Activated CD4-positive, CD25-positive, alpha-beta regulatory T cell treated with anti-CD3 and anti-CD28 coated beads, Interleukin-2, amount 50 U/mL, for 72 hours (primary cell): ENCODE data around the gene MAPKAPK2.

ENCODE experiments used
- DNase-seq: peaks from one replicate; pipeline ENCODE4 v3.0.0; 2021

MAPKAPK2 gene

DNA sequence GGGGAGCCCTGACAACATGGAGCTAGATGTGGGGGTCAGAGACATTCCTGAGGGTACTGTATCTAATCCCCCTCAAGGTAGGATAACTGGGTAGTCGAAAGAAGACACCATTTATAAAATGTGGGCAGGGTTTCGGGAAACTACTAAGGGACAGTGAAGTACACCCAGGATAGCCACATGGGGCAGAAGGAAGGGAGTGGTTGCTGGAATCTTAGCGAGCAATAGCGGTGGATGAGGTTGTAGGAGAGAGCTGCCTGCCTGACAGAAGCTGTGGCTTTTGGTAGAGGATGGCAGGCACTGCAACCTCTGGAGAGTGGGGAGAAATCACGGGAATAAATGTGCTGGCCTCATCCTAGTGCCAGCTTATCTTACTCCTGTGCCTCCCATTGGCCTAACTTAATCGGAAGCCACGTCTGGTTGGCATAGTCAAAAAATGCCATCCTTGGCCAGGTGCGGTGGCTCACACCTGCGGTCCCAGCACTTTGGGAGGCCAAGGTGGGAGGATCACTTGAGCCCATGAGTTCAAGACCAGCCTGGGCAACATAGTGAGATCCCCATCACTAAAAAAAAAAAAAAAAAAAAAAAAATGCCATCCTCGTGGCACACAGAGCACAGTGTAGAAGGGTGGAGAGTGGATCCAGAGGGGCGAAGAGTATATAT lies 23.4 kb upstream of the MAPKAPK2 start:
- DNase-seq: no peak

DNA sequence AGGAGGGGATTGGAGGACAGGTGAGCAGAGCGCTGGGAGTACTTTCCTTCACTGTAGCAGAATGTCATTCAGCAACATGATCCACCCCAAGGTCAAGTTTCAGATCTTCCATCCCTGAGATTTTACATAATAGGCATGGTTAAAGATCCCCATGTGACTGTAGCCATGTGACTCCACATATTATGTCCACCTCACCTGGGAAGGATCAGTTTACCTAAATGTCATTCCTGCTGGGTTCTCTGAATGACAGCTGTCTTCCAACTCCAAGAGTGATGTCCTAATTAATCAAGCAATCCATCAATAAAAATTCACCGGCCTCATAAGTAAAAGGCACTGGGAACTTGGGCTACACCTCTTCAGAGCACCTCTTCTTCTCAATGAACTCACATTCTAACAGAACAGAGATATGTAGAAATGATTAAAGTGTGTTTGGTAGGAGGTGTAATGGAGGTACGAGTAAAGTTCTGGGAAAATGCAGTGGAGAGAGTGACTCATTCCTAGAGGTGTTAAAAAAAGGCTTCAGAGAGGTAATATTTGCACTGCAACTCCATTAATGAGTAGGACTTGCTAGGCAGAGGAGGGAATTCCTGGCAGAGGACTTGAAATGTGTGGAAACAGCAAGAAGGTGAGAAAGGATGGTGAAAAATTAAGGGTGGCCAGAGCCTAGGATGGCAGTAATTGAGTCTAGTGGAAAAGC lies 22.2 kb upstream of the MAPKAPK2 start:
- no peak for DNase-seq

DNA sequence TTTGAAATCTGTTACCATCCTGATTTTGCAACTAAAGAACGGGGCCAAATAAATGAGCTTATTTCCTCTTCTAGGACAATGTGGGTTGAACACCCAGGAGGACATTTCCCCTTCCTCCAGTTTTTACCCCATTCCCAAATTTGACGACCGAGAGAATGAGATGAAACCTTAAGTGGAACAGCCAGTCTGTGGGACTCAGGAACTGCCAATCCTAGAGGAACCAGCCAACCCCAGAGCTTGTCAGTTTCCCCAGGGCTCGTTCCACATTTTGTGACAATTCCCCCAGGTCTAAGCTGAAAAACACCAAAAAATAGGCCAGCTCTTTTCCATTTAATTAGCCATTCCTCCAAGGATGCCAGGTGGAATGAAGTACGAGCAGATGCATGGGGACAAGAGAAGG lies 21.3 kb upstream of the MAPKAPK2 start:
- DNase-seq: no peak

DNA sequence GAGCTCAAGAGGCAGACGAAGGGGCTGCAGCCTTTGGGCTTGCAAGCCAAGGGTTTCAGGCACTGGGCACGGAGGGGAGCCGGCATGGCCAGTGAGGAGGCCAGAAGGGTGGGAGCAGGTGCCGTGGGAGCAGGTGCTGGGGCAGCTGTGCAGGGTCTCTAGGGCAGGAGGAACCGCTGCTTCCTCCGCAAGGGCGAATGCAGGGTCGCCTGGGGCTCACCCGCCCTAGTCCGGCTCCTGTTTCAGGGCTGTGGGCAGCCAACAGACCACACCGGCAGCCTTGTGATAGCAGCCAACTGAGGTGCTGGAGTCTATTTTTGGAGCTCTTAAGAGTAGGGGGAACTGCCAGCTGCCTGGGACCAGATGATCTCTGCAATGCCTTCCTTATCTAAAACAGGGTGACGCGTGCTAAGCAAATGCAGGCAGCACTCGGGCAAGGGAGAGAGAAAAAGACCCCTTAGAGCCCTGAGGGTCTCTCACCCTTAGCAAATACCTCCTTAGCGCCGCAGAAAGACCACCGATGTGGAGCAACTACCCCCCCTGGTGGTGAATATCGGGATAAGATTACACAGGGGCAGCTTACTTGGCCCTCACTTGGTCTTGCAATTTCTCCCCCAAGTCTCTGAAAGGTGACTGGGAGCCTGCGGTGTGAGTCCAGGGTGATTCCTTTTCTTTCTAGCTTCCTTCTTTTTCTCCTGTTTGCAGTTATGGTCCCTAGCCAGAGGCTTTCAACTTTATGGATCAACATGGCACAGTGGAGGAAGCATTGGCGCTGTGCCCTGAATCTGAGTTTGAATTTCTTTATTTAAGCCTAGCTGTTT lies 20.7 kb upstream of the MAPKAPK2 start:
- DNase-seq: peak; percentile 68

DNA sequence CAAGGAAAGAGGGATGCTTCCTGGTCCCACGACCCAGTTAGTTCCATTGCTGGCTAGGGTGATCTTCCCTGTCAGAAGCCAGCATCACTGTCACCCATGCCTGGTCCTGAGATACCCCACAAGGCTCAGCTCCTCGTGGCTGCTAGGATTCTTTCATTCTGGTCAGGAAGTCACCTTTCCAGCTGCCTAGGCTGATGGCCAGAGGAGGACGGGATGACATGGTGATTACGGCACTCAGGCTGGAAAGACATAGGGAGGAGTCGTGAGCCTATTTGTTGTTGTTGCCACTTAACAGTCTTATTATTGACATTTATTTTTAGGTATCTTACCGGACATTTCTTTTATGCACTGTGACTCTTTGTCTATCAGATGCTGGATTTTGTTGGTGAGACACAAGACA lies 20.0 kb upstream of the MAPKAPK2 start:
- DNase-seq: no peak

DNA sequence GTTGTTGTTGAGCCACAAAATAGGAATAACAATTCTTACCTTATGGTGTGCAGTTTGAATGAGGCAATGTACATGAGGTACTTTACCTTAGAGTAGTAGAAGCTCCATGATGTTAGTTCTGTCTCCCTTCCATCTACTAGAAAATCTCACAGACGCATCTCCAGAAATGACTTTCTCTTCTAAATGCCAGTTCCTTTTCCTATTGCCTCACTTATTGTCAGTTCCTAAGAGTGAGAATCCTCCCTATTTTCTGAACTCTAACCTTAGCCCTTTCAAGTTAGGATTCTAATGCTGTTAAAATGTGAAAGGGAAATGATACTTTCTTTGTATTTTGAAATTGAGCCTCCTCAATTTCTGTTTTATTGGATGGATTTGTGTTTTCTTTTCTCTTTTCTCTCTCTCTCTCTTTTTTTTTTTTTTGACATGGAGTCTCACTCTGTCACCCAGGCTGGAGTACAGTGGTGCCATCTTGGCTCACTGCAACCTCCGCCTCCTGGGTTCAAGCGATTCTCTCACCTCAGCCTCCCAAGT lies 18.6 kb upstream of the MAPKAPK2 start:
- no peak for DNase-seq

DNA sequence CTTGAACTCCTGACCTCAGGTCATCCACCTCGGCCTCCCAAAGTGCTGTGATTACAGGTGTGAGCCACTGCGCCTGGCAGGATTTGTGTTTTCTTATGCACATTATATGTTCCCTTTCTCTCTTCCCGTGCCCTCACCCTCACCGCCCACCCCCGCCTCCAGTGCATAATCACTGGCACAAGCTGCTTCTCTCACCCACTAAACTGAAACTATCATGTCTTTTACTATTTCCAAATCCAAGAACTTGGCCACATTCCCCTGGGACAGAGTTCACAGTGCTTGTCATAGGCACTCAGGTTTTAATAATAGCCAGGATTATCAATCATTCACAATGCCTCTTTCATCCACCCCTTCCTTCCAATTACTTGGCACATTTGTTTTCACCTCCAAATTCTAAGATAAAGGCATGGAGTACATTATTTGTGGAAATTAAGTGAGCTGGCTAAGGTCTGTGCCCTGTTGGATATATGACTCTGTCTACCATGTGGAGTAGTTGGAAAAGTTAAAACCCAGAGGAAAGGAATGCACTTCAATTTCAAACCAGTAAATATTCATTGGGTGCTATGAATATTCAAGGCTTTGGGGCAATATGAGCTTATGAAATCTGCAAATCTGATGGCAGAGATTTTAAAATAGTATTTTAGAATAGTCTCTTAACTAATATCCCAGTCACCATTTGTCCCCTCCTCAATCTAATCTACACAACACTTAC lies 17.6 kb upstream of the MAPKAPK2 start:
- DNase-seq: no peak

DNA sequence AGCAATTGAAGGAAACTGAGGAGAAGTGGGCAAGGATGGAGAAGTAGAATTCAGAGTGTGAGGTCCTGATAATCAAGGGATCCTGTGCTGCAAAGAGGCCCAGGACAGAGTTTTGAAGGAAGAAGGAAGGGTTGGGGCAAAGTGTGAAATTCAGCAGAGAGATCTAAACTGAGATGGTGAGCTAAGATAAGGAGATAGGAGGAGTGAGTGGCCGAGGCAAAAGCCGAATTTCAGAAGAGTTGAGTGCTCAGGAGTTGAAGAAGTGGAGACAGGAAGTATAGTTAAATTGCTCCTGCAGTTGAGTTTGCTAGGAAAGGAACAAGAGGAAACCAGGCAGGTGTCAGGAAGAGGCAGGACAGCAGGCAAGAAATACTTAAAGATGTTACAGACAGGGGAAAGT lies 16.4 kb upstream of the MAPKAPK2 start:
- no peak for DNase-seq

DNA sequence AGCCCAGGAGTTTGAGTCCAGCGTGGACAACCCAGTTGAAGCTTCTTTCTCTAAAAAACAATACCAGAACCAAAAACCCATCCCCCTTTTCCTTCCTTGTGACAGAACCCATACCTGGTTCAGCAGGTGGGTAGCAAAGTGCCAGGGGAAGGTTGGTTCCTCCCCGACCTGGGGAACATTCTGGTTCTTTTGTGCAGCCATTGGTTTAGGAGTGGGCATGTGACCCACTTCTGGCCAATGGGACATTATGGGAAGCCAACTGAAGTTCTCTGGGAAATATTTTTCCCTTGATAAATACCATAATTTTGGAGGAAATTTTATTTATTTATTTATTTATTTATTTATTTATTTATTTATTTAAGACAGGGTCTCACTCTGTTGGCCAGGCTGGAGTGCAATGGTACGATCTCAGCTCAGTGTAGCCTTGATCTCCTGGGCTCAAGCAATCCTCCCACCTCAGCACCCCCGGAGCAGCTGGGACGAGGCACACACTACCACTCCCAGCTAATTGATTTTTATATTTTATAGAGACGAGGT lies 15.8 kb upstream of the MAPKAPK2 start:
- no peak for DNase-seq

DNA sequence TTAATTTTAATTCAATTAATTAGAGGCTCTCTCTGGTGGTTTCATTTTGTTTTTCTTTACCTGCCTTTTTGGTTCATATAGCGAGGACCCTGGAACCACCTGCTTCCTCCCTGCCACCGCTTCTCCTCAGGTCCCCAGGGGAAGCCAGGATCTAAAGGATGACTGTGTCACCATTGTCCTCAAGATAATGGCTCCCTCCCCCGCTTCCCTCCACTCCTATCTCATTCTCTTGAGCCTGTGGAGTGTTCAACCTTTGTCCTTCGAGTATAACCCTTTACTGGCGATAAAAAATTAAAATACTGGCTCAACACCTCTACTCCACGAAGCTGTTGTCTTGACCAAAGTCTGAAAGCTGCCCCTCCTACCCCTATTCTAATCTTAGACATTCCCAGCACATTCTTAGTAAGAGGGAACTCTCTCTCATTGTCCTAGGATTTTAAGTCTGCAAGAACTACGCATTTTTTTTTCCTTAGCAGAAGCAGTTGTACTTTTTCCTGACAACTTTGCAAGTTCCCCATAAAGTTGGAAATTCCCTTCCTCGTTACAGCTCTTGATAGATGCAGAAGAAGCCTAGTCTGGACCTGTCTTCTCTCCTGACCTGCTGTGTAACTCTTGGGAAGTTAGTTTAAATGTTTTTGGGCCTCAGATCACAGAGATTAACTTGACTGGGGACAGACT lies 12.6 kb upstream of the MAPKAPK2 start:
- DNase-seq: no peak

DNA sequence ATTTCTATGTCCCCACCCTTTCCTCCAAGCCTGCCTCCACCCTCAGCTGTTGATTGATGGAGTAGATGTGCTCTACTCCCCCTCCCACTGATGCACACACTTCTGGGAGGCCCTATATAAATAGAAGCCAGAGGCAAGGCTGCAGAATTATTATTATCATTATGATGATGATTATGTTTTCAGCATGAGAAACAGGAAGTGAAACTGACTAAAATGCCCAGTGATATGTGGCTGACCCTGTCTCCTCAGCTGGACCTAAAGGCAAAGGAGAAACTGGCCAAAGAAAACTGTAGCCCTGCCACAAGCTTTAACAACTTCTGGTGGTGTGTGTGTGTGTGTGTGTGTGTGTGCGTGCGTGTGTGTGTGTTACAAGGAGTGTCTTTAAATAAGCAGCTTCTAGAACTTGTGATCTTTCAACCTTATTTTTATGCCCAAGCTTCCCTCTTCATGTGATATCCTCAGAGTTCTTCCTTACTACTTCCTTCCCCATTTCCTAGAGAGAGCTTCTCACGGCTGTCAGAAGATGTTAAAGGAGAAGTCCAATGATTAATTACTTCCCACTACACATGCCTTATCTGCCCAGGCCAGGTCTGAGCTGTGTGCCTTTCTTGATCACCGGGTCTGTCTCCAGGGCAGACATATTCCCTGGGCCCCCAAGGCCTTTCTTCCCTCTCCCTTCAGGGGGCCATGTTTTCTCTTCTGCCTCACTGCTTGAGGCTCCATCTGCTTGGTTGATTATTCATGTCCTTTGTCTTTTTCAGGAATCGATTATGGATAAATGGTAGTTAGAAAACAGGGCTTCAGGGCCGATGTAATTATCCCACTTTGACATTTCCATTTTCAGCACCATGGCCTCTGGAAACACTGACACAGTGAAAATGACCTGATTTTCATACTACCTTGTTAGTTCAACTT lies 11.6 kb upstream of the MAPKAPK2 start:
- DNase-seq: no peak

DNA sequence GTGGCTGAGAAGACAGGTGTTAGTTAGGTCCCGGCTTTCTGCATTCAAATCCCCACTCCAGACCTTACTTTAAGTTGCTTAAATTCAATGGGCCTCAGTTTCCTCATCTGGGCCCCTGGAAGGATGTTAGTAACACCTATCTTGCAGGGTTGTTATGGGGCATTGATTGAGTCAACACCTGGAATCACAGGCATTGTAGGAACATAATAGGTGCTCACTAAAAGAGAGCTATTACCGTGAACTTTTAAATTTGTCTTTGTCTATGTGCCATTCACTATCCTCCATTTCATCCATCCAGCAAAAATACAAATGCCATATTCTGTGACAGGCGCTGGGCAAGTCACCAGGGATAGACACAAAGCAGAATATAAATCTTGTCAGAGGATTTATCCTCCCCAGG lies 10.5 kb upstream of the MAPKAPK2 start:
- DNase-seq: no peak

DNA sequence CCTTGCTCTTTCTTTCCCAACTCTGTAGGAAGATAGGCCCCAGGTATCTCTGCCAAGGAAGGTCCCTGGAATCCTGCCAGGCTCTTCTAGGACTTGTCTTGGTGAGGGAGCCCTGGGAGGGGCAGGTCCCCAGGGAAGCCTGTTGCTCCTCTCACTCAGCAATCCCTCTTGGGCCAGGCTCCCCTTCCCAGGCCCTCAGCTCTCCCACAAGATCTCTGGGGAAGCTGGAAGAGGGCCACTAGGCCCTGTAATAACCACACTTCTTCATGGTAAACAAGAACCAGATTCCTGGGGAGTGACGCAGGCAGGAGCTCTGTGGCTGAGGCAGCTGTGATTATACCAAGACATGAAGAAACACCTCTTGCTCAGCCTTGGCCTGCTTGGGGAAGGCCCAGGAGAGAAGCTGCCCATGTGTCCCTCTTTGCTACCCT lies 9.9 kb upstream of the MAPKAPK2 start:
- no peak for DNase-seq

DNA sequence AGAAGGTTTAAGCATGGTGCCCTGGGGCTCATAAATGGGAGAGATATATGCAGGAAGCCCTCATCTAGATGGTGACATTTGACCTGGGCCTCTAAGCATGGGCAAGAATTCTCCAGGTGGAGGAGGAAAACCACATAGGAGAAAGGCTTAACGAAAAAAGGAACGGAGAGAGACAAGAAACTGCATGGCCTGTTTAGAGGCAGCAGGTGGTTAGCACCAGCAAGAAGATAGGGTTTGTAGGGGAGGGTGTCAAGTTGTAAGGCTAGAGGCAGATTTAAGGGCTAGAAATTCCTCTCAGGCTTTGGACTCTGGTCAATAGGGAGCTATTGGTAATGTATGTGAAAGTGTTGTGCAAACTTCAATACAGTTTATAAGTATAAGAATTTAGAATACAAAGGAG lies 8.2 kb upstream of the MAPKAPK2 start:
- no peak for DNase-seq

DNA sequence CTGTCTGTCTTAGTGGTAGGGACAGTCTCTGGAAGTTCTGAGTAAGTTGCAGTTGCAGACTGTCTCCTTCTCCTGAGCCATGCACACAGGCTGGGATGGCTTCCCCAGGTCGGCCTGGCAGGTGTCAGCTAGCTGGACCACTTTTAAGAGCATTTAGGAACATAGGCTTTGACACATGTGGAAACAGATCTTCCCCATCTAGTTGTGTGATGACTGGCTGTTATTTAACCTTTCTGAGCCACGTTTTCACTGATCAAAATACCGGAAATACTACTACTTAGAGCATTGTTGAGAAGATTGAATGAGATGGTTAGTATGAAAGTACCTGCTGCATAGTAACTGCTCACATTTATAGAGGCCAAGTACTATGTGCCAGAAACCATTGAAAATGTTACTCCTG lies 6.2 kb upstream of the MAPKAPK2 start:
- DNase-seq: no peak

DNA sequence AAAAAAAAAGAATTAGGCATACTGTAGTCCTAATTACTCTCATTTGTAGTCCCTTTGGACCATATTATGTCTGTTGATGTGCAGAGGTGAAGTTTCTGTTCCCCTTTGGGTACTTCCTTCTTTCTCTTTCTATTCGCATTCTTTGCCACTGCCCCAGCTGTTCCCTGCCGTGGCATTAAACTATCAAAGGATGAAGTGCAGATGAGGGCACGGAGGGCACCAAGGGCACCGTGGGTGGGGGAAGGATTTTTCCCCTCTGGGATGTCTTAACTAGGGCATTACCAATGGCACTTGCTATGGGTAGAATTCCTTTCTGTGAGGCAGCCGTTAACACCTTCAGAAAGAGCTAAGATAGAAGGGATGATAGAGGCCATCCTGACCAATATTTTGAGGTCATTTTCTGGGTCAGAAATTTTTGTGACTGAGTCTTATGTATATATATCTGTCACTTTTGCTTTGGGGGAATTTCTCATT lies 4.9 kb upstream of the MAPKAPK2 start:
- DNase-seq: no peak

DNA sequence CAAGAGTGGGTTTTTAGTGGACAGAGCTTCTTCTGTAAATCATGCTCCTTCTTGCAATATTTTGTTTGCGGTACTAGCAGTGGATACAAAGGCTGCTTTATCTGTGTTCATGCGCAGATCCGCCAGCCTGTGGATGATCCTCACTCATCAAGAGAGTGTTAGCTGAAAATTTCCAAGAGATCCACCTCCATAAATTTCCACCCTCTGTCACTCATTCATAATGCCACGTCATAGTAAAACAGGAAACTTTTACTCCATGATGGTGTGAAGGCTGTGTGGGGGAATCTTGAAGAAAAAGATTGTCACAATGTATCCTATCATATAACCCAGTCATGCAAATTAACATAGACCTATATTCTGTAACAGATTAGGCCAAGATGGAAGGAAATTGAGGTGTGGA lies 4.4 kb upstream of the MAPKAPK2 start:
- DNase-seq: no peak

DNA sequence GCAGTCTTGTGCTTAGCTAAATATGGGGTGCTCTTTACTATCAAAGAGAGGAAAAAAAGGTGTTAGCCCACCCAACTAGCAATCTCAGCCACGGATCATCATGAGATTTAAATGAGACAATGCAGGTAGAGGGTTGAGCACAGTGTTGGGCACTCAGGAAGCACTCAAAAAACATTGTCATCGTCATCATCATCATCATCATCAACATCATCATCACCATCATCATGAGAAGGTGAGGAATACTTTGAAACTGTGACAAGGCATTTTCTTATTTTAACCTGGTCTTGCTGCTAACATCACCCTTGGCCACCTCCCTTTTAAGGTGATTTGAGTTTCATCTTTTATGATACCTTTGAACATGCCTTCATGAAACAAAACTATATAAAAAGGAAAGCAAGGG lies 3.3 kb upstream of the MAPKAPK2 start:
- no peak for DNase-seq

DNA sequence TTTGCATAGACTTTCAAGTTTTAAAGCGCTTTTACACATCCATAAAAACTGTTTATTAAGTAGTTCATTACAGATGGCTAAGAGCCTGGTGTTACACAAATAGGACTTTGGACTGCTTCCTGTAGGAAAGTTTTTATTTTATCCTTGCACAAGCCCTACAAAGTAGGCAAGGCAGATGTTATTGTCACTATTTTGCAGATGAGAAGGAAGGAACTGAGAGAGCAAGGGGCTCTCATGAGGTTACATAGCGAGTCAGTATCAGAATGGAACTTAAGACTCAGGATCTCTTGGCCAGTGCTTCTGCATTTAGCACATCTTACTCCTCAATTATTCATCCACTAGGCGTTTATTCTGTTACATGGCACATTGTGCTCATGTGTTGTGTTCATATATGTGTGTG lies 2.6 kb upstream of the MAPKAPK2 start:
- DNase-seq: no peak

DNA sequence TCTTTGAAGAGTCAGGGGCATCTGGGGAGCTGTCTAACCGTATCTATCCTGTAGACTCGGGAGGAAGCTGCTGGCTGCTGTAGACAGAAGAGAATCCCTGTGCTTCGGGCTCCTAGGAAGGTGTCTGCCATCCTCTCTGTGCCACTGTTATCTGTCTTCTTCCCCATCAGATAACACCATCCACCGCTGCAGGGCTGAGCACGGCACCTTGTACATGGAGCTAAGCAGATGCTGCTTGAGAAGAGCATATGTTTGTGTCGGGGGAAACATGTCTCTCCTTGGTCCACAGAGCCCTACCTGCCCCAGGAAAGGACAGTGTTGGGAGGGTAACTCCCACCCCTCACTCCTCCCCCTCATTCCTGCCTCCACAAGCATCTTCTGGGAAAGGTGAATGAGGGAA lies 1.4 kb upstream of the MAPKAPK2 start:
- DNase-seq: no peak

DNA sequence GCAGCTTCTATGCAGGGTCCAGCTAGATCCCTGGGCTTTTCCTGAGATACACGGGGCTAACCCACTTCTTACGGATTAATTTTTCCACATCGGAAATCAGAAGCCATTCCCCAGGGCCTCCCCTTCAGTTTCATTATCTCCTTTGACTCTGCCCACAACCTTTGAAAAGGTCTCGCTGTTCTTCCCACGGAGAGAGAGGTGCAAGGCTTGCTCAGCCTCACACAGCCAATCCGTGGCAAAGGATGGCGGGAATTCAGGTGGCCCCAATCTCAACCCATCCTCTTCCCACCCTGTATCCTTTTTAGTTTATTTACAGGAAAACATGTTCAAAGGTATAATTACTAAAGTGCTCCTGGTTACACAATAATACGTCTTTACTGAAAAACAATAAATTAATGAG lies 702 bp upstream of the MAPKAPK2 start:
- DNase-seq: no peak
